Kidney tubule cell (primary cell): ENCODE data around the gene RAB22A.
"Not testable (repeated sequence)": the region's sequence is repeated elsewhere in the genome, so short reads cannot be mapped to it uniquely, and the experiment has no call there.

Experiments
- DNase-seq: peaks from one replicate; pipeline ENCODE4 v3.0.0-alpha.2; 2018; ENCODE audit warnings: low spot score

RAB22A gene

GRCh38 chr20:58388882-58389323, 79.4 kb downstream of the RAB22A start, which contains the start of gene VAPB:
Gene VAPB, plus strand, starts transcription at chr20:58389229. Its CDS starts 231 bp downstream, at chr20:58389460.
- DNase-seq = peak; percentile 97

DNA sequence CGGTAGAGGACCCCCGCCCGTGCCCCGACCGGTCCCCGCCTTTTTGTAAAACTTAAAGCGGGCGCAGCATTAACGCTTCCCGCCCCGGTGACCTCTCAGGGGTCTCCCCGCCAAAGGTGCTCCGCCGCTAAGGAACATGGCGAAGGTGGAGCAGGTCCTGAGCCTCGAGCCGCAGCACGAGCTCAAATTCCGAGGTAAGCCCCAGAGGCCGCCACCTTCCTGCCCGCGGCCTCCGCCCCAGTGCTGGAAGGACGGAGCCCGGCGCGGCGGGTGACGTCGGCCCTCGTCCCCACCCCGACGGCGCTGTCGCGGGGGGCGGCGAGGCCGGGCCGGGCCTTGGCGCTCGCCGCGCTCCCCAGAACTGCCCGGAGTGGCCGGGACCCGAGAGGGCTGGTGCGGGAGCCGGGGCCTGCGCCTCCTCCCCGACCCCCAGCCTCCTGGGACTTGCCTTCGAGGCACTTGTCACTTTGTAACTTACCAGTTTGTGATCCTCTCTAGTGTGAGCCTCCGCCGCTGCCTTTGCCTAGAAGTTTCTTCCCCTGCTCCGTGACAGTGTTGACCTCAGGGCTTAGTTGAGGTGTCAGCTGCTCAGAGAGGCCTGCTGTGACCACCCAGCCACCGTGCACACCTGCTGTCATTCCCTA, 79.9 kb downstream of the RAB22A start:
- DNase-seq = peak; percentile 47

GRCh38 chr20:58389968-58390658, 80.6 kb downstream of the RAB22A start:
- no peak for DNase-seq

- no peak for DNase-seq
Measured at GRCh38 chr20:58390659-58391035, 81.1 kb downstream of the RAB22A start.

DNA sequence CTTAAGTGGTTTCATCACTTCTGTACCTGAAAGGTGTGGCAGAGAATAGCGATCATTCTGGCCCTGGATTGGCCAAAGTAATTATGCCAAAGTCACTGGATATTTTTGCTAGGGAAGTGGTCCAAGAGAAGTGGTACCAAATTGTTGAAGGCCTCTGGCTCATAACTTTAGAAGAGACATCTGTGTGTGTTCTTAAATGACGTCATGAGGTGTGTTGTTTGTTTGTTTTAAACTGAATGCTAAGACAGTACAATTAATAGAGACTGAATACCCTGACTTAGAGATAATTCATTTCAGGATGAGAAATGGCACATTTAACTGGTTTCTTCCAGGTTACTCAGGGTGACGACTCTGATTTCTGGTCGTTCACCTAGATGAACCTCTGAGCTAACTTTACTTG, 82.8 kb downstream of the RAB22A start:
- no peak for DNase-seq

DNA sequence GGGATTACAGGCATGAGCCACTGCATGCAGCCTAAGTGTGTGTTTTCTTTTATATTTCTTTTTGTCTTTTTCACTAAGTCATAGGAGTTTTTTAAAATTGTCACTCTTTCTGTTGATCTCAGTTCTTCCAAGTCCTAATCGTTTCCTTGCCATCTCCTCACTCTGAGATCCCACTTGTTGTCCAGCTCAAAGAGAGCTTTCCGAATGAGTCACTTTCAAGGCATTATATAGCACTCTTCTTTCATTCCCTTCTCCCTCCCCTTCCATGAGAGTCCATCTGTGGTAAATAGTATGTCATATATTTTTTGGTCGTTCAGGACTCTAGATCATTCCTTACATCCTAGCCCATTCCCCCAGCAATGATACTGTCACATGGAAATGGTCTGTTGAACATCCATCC, 83.8 kb downstream of the RAB22A start:
- peak; percentile 18 for DNase-seq

DNA sequence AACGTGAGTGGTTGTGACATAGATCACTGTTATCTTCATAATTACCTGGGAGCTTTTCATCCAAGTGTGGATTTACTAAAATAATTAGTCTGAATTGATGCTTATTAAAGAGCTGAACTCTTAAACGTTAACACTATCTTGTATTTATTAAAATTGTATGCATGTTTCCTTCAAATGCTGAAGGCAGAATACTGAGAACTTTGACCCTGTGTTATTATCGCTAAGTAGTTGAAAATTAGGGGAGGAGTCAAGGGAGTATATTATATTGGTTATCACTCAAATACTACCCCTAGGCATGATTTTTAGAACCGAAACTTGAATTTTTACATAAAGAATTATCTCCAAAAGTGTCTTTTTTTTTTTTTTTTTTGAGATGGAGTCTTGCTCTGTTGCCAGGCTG, 85.3 kb downstream of the RAB22A start:
- DNase-seq = no peak

- no peak for DNase-seq
Measured at GRCh38 chr20:58395604-58396003, 86.1 kb downstream of the RAB22A start.

- no peak for DNase-seq
Measured at GRCh38 chr20:58397429-58397828, 87.9 kb downstream of the RAB22A start.

DNA sequence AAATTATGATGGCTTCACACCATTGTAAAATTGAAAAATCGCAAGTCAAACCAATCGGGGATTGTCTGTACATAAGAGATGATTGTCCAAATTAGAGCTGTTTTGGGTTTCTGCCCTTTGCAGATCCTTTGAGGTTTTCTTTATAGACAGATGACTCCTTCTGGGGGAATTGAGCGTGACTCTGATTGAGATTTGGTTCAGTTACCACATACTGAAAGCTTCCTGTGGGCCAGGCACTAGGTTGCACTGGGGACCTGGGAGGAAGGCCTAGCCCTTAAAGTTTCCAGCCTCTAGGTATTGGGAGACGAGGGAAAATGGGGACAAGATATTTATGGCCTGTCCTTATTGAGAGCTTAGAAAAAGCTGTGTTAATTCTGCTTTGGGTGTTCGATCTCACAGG, 88.7 kb downstream of the RAB22A start:
- no peak for DNase-seq

- DNase-seq = no peak
Measured at GRCh38 chr20:58399926-58400325, 90.4 kb downstream of the RAB22A start.

DNA sequence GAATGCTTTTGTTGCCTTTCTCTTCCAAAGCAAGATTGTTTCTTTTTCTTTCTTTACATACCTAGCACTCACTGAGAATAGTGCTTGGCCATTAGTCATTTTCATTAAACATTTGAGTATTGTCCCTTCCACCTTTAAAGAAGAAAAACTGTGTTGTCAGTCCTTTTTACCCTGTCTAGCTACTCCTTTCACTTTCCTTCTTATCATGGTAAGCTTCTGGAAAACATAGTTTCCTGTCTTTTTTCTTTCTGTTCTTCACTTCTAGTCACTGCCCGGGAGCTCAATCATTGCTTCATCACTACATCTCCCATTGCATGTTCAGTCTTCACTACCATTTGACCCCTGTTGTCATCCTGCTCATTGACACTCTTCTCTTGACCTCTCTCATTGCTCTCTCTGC, 91.6 kb downstream of the RAB22A start:
- DNase-seq = no peak

DNA sequence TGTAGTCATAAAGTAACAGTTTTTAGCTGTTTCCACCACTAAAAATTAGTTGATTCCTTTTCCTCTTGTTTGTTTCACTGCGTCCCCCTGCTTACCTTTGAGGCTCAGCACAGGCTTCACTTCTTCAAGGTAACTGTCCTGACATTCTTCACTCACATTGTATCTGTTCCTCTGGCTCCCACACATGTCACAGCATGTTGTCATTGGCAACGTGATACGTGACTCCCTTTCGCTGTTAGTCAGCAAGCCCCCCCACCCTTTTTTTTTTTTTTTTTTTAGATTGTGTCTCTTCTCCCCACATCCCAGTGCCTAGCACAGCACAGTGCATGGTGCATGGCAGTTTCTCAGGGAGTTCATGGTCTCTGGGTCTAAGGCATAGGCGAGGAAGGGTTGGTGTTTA, 92.8 kb downstream of the RAB22A start:
- DNase-seq = no peak

DNA sequence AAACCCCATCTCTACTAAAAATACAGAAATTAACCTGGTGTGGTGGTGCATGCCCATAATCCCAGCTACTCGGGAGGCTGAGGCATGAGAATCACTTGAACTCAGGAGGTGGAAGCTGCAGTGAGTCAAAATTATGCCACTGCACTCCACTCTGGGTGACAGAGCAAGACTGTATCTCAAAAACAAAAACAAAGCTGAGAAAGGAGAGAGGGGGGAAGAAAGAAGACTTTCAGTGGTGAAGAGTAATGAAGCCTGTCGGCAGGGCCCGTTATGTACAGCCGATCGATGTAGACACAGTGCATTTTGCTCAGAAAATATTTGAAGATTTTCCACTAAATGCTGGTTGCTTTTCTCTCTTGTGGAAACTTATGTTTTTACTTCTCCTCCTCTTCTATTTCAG, 93.3 kb downstream of the RAB22A start:
- DNase-seq = no peak

- DNase-seq = no peak
Measured at GRCh38 chr20:58403272-58403671, 93.8 kb downstream of the RAB22A start.

GRCh38 chr20:58405504-58406291, 96.2 kb downstream of the RAB22A start:
- no peak for DNase-seq

GRCh38 chr20:58406422-58407001, 97.0 kb downstream of the RAB22A start:
- no peak for DNase-seq

- DNase-seq = peak; percentile 20
Measured at GRCh38 chr20:58407201-58407873, 97.8 kb downstream of the RAB22A start.

DNA sequence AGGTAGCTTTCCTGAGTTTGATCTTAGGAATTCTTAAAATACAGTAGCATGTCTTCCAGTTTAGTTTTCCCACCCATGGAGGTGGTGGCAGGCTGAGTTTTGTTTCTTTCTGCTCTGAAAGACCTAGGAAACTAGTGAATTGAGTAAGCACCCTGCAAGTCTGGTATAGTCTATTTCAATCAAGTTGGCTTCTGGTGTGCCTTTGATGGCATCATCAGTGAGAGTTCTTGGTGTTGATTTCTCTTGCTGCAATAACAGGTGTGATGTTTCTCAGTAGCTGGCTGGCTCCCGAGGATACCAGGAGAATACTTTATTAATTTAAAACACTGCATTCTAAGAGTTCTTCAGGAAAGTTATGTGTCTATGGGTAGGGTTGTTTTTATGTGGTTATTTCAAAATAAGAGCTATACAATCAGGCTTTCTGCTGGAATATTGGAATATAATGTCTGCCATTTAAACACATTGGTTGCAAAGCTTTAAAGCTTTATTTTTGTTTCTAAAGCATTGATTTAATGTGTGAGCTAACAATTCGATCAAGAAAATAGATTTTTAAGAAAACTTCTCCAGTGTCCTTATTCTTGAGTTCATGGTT, 98.5 kb downstream of the RAB22A start:
- DNase-seq = no peak

- DNase-seq = no peak
Measured at GRCh38 chr20:58408603-58409246, 99.2 kb downstream of the RAB22A start.

DNA sequence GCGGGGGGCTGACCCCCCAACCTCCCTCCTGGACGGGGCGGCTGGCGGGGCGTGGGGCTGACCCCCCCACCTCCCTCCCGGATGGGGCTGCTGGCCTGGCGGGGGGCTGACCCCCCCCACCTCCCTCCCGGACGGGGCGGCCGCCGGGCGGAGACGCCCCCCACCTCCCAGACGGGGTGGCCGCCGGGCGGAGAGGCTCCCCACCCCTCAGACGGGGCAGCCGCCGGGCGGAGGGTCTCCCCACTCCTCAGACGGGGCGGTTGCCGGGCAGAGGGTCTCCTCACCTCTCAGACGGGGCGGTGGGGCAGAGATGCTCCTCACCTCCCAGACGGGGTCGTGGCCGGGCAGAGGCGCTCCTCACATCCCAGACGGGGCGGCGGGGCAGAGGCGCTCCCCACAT, 104.7 kb downstream of the RAB22A start:
- DNase-seq = not testable (repeated sequence)
